B cell (primary cell): ENCODE results near the gene SLC1A2.

Source experiments
- EZH2 ChIP-seq: IDR thresholded peaks from 2 replicates; pipeline ENCODE4 v1.6.1; 2012; ENCODE audit warnings: borderline replicate concordance, low read depth, mild to moderate bottlenecking, moderate library complexity, low read length; ENCODE audit not compliant: insufficient read depth, poor library complexity, severe bottlenecking
- TF ChIP-seq, protein P1 (sequence below): fragments of 200-600 bp; IDR thresholded peaks from one replicate; pipeline ENCODE4 v1.8.0; 2022; ENCODE audit warnings: antibody characterized with exemption, mild to moderate bottlenecking

DNA sequence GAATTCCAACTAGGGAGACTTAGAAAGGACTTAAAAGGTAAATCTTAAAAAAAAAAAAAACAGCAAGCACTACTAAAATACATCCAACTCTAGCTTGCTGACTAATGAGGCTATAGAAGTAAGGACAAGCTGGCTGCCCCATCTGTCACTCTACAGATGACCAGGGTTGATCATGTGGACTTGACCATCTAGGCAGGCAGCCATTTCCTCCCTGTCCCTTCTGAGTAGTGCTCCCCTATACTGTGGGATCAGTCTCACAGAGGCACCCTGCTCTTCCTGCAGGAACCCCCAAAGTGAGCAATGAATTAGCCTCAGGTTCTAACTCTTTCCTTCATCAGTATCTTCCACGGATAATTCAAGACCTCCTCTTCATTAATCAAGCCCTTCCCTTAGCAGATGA lies 12.3 kb downstream of the SLC1A2 start:
- TF ChIP-seq, protein P1, sequence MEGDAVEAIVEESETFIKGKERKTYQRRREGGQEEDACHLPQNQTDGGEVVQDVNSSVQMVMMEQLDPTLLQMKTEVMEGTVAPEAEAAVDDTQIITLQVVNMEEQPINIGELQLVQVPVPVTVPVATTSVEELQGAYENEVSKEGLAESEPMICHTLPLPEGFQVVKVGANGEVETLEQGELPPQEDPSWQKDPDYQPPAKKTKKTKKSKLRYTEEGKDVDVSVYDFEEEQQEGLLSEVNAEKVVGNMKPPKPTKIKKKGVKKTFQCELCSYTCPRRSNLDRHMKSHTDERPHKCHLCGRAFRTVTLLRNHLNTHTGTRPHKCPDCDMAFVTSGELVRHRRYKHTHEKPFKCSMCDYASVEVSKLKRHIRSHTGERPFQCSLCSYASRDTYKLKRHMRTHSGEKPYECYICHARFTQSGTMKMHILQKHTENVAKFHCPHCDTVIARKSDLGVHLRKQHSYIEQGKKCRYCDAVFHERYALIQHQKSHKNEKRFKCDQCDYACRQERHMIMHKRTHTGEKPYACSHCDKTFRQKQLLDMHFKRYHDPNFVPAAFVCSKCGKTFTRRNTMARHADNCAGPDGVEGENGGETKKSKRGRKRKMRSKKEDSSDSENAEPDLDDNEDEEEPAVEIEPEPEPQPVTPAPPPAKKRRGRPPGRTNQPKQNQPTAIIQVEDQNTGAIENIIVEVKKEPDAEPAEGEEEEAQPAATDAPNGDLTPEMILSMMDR: no peak
- TF ChIP-seq EZH2: no peak
